MCF 10A (cell line): ENCODE data around the gene DDX10. TPM values are rescaled to one million over a fixed set of nuclear protein-coding genes. Genes with fewer than 3 reads are reported as not detected.

Experiments
- BruUV-seq: library from RNA; stranded (reverse); fragments of 400-500 nt; replicated peaks from 2 replicates; lab custom pipeline; 2021; lab: Mats Ljungman, UMichigan
- CTCF ChIA-PET: fragments of 300-600 bp; sonication (Branson Sonifier 250); formaldehyde crosslinking; extraction: SDS; loops from one replicate; lab custom pipeline; 2021; ENCODE audit warnings: antibody characterized with exemption, inconsistent platforms; lab: Yijun Ruan, JAX
- POLR2A ChIA-PET: fragments of 300-600, 350-650 bp; sonication (Branson Sonifier 250); formaldehyde crosslinking; extraction: SDS; loops from one replicate; lab custom pipeline; 2020; ENCODE audit warnings: antibody characterized with exemption, inconsistent platforms; lab: Yijun Ruan, JAX
- DNase-seq: peaks from one replicate; pipeline ENCODE4 v3.0.0-alpha.2; 2018; ENCODE audit not compliant: unreplicated experiment
- H3K27ac Mint-ChIP-seq: one replicate; pipeline ENCODE4 v1.8.0; 2022; ENCODE audit warnings: mild to moderate bottlenecking, low read depth, mixed read lengths; ENCODE audit not compliant: unreplicated experiment
- H3K27me3 Mint-ChIP-seq: one replicate; pipeline ENCODE4 v1.8.0; 2022; ENCODE audit warnings: mixed read lengths; ENCODE audit not compliant: insufficient read depth, unreplicated experiment
- H3K36me3 Mint-ChIP-seq: one replicate; pipeline ENCODE4 v1.8.0; 2022; ENCODE audit warnings: mild to moderate bottlenecking, moderate library complexity, mixed read lengths; ENCODE audit not compliant: insufficient read depth, unreplicated experiment
- H3K4me1 Mint-ChIP-seq: one replicate; pipeline ENCODE4 v1.8.0; 2022; ENCODE audit warnings: mixed read lengths; ENCODE audit not compliant: insufficient read depth, unreplicated experiment
- H3K4me3 Mint-ChIP-seq: one replicate; pipeline ENCODE4 v1.8.0; 2022; ENCODE audit warnings: mild to moderate bottlenecking, moderate library complexity, mixed read lengths; ENCODE audit not compliant: unreplicated experiment
- H3K9me3 Mint-ChIP-seq: one replicate; pipeline ENCODE4 v1.8.0; 2022; ENCODE audit warnings: mixed read lengths; ENCODE audit not compliant: unreplicated experiment
- intact Hi-C: fragments of 100-400 bp; cut with micrococcal nuclease; formaldehyde crosslinking; loops from 2 replicates; pipeline ENCODE4 v1.14.1; 2022
- total RNA-seq: library from RNA; stranded (reverse); gene quantifications from 2 replicates; pipeline ENCODE4 v1.2.3, GENCODE V29; 2022
- TF ChIP-seq, protein P1 (sequence below): fragments of 200-600 bp; IDR thresholded peaks from one replicate; pipeline ENCODE4 v1.8.0; 2022; ENCODE audit warnings: antibody characterized with exemption, mild to moderate bottlenecking; ENCODE audit not compliant: unreplicated experiment

DDX10 gene
- total RNA-seq, 1 experiment from 2014 or later = 113 TPM

DNA sequence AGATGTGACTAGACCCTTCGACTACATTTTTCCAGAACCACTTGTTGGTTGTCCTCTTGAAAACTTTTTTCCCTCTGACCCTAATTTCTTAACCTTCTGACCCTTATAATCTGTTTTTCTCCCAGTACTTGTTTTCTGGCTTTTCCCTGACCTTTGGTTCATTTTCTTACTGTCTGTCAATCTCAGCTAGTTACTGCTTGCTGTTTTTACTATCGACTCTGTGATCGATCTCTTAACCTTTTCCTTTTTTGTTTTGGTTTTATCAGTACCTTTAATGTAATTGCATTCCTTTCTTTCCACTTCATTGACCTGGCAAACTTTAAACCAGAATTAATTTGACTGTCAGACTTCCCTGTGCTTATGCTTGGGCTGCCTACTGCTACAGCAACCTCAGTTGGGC is 92.8 kb downstream of the DDX10 start:
- peaks cover 22% of the 10 kb centered on the region for H3K4me1 Mint-ChIP-seq
- ChIA-PET POLR2A (interaction anchor here (1.7 kb wide), 1 partner anchor 9 kb away, joined by 4 read pairs; no protein-coding TSS in a partner anchor), CTCF (interaction anchor here (3.5 kb wide), 1 partner anchor 23 kb away, joined by 10 read pairs; no protein-coding TSS in a partner anchor)
- H3K9me3 Mint-ChIP-seq = no peaks in the 10 kb centered on the region
- BruUV-seq = no TSS peak
- TF ChIP-seq, protein P1, sequence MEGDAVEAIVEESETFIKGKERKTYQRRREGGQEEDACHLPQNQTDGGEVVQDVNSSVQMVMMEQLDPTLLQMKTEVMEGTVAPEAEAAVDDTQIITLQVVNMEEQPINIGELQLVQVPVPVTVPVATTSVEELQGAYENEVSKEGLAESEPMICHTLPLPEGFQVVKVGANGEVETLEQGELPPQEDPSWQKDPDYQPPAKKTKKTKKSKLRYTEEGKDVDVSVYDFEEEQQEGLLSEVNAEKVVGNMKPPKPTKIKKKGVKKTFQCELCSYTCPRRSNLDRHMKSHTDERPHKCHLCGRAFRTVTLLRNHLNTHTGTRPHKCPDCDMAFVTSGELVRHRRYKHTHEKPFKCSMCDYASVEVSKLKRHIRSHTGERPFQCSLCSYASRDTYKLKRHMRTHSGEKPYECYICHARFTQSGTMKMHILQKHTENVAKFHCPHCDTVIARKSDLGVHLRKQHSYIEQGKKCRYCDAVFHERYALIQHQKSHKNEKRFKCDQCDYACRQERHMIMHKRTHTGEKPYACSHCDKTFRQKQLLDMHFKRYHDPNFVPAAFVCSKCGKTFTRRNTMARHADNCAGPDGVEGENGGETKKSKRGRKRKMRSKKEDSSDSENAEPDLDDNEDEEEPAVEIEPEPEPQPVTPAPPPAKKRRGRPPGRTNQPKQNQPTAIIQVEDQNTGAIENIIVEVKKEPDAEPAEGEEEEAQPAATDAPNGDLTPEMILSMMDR = no peak
- intact Hi-C loops = no loop called here
- H3K36me3 Mint-ChIP-seq = no peaks in the 10 kb centered on the region
- H3K27ac Mint-ChIP-seq = no peak overlapping the region
- no peak overlapping the region for H3K4me3 Mint-ChIP-seq
- H3K27me3 Mint-ChIP-seq = no peaks in the 10 kb centered on the region
- DNase-seq = no peak

DNA sequence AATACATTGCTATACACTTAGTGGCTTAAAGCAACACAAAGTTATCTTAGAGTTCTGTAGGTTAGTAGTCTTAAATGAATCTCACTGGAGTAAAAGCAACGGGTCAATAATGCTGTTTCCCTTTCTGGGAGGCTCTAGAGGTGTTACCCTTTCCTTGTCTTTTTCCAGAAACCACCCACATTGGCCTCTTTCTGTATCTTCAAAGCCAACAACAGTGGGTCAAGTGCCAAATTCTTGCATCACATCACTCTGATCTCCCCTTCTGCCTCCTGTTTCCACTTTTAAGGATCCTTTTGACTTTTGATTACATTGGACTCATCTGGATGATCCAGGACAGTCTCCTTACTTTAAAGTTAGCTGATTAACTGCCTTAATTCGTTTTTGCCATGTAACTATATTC is 93.6 kb downstream of the DDX10 start:
- H3K27ac Mint-ChIP-seq = no peak overlapping the region

DNA sequence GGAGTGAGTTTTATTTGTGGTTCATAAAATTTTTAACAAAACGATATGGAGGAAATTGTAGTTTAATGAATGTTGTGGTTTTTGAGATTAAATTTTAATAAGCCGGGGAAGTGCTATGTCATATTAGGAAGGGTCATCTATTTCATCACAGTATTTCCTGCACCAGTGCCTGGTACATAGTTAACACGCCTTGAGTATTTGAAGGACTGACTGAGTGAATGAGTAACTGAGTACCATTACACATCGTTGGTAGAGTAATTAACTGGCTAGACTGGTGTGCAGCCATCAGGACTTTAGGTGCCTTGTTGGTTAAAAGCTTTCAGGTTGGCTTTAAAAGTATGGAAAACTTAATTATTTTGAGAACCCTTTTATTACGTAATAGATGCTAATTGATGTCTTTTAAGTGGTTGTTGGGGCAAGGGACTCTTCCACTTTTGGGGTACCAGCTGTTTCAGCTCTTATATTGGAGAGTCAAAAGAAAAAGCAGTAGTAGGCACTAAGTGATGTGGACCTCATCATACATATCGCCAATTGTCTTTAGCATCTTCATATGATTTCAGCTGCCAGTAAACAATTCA is 101.8 kb downstream of the DDX10 start:
- CTCF ChIA-PET = no interaction called here
- Mint-ChIP-seq H3K4me3 (no peak overlapping the region), H3K9me3 (no peaks in the 10 kb centered on the region), H3K27me3 (no peaks in the 10 kb centered on the region), H3K36me3 (no peaks in the 10 kb centered on the region), H3K27ac (no peak overlapping the region), H3K4me1 (no peaks in the 10 kb centered on the region)
- no TSS peak for BruUV-seq
- TF ChIP-seq, protein P1 = no peak
- intact Hi-C loops = no loop called here
- no peak for DNase-seq
- POLR2A ChIA-PET = no interaction called here

More for the DNA sequence above, 93.6 kb downstream of the DDX10 start:
- peak; percentile 23 for DNase-seq
- Mint-ChIP-seq H3K27me3 (no peaks in the 10 kb centered on the region), H3K36me3 (no peaks in the 10 kb centered on the region), H3K4me1 (peaks cover 22% of the 10 kb centered on the region), H3K4me3 (no peak overlapping the region), H3K9me3 (no peaks in the 10 kb centered on the region)
- ChIA-PET POLR2A (no interaction called here), CTCF (interaction anchor here (3.5 kb wide), 1 partner anchor 24 kb away, joined by 10 read pairs; no protein-coding TSS in a partner anchor)
- TF ChIP-seq, protein P1 = no peak
- intact Hi-C loops = no loop called here
- no TSS peak for BruUV-seq

DNA sequence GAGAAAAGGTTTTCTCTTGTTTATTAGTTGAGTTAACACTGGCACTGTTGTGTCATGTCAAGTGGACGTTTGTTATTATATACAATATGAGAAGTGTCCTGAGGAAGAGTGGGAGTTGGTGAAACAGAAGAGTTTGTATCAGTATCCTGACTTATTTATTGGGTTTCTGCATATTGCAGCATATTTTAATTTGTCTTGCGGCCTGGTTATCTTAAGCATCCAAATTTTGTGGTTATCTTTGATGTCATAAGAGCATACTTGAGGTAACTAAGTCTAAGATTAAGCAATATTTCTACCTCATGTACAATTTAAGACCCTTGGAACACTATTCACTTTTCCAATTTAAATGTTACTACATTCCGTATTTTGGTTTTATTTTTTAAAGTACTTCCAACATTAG is 103.5 kb downstream of the DDX10 start:
- no peak for DNase-seq
- no peaks in the 10 kb centered on the region for H3K27me3 Mint-ChIP-seq
- intact Hi-C loops = no loop called here
- H3K27ac Mint-ChIP-seq = no peak overlapping the region
- TF ChIP-seq, protein P1 = no peak
- ChIA-PET CTCF (no interaction called here), POLR2A (no interaction called here)
- H3K4me3 Mint-ChIP-seq = no peak overlapping the region
- H3K9me3 Mint-ChIP-seq = no peaks in the 10 kb centered on the region
- no TSS peak for BruUV-seq
- H3K36me3 Mint-ChIP-seq = no peaks in the 10 kb centered on the region
- H3K4me1 Mint-ChIP-seq = no peaks in the 10 kb centered on the region
